ENCODE results near the gene LRP1B. TPM values are rescaled to one million over a fixed set of nuclear protein-coding genes. Genes with fewer than 3 reads are reported as not detected.

The LRP1B gene
- total and polyA plus RNA-seq, 4 donors = 0.01 to 0.84 (median 0.17) TPM

- TF ChIP-seq RAD21 (IDR thresholded peaks at IDR 0.05) (peak; percentile 41 to 64), HNF4G (IDR thresholded peaks at IDR 0.05) (no peak), RXRA (IDR thresholded peaks at IDR 0.05) (no peak), SP1 (IDR thresholded peaks at IDR 0.05) (no peak)
- TF ChIP-seq, protein P1, sequence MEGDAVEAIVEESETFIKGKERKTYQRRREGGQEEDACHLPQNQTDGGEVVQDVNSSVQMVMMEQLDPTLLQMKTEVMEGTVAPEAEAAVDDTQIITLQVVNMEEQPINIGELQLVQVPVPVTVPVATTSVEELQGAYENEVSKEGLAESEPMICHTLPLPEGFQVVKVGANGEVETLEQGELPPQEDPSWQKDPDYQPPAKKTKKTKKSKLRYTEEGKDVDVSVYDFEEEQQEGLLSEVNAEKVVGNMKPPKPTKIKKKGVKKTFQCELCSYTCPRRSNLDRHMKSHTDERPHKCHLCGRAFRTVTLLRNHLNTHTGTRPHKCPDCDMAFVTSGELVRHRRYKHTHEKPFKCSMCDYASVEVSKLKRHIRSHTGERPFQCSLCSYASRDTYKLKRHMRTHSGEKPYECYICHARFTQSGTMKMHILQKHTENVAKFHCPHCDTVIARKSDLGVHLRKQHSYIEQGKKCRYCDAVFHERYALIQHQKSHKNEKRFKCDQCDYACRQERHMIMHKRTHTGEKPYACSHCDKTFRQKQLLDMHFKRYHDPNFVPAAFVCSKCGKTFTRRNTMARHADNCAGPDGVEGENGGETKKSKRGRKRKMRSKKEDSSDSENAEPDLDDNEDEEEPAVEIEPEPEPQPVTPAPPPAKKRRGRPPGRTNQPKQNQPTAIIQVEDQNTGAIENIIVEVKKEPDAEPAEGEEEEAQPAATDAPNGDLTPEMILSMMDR (IDR thresholded peaks at IDR 0.05; ENCODE audit: low read depth, low read length, missing input control) = peak; percentile 18
- TF ChIP-seq, protein P2, sequence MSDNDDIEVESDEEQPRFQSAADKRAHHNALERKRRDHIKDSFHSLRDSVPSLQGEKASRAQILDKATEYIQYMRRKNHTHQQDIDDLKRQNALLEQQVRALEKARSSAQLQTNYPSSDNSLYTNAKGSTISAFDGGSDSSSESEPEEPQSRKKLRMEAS (IDR thresholded peaks at IDR 0.05) = no peak
- no peaks in the 10 kb centered on the region for H3K27me3 ChIP-seq (ENCODE audit: control insufficient read depth in 4 of 4, insufficient read depth in 4 of 4, low read length in 3 of 4)
- H3K9me3 ChIP-seq (ENCODE audit: control insufficient read depth in 4 of 4, low read length in 3 of 4) = no peaks in the 10 kb centered on the region
- WGBS = 65% methylated on average over 3 of the region's 3 CpGs
- DNase-seq (ENCODE audit: low spot score) = no peak
- H3K4me3 ChIP-seq (ENCODE audit: low read depth in 1 of 3, low read length in 3 of 3) = no peak overlapping the region
- H3K27ac ChIP-seq (ENCODE audit: low read depth in 1 of 2, low read length in 2 of 2) = no peak overlapping the region
- H3K4me1 ChIP-seq (ENCODE audit: control insufficient read depth in 4 of 4, insufficient read depth in 4 of 4, low read length in 3 of 4) = no peaks in the 10 kb centered on the region
- H3K36me3 ChIP-seq (ENCODE audit: control insufficient read depth in 4 of 4, insufficient read depth in 3 of 4, low read depth in 1 of 4, low read length in 3 of 4) = no peaks in the 10 kb centered on the region
- no peak overlapping the region for H3K9ac ChIP-seq (ENCODE audit: low read depth in 1 of 2, low read length in 2 of 2)
Observed at GRCh38 chr2:140696449-140696848, 1434.4 kb downstream of the LRP1B start.

- TF ChIP-seq, protein P3, sequence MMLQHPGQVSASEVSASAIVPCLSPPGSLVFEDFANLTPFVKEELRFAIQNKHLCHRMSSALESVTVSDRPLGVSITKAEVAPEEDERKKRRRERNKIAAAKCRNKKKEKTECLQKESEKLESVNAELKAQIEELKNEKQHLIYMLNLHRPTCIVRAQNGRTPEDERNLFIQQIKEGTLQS (IDR thresholded peaks at IDR 0.05) = no peak
- TF ChIP-seq, protein P4, sequence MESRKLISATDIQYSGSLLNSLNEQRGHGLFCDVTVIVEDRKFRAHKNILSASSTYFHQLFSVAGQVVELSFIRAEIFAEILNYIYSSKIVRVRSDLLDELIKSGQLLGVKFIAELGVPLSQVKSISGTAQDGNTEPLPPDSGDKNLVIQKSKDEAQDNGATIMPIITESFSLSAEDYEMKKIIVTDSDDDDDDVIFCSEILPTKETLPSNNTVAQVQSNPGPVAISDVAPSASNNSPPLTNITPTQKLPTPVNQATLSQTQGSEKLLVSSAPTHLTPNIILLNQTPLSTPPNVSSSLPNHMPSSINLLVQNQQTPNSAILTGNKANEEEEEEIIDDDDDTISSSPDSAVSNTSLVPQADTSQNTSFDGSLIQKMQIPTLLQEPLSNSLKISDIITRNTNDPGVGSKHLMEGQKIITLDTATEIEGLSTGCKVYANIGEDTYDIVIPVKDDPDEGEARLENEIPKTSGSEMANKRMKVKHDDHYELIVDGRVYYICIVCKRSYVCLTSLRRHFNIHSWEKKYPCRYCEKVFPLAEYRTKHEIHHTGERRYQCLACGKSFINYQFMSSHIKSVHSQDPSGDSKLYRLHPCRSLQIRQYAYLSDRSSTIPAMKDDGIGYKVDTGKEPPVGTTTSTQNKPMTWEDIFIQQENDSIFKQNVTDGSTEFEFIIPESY (IDR thresholded peaks at IDR 0.05) = no peak
- no peak for TF ChIP-seq YY1 (IDR thresholded peaks at IDR 0.05)
- TF ChIP-seq TAF1 (conservative IDR thresholded peaks at IDR 0.05) = no peak
- TF ChIP-seq RAD21 (IDR thresholded peaks at IDR 0.05) = no peak
- no peak for TF ChIP-seq HNF4G (IDR thresholded peaks at IDR 0.05)
- TF ChIP-seq FOXA2 (IDR thresholded peaks at IDR 0.05) = no peak
- TF ChIP-seq, protein P1 (IDR thresholded peaks at IDR 0.05; ENCODE audit: low read depth, low read length, missing input control) = no peak
- no peak for TF ChIP-seq HNF4A (conservative IDR thresholded peaks at IDR 0.05)
- no peak for TF ChIP-seq EGR1 (IDR thresholded peaks at IDR 0.05; ENCODE audit: low read depth in 2 of 2)
- Histone ChIP-seq H3K27ac (ENCODE audit: low read depth in 1 of 2, low read length in 2 of 2) (no peak overlapping the region), H3K9me3 (ENCODE audit: control insufficient read depth in 4 of 4, low read length in 3 of 4) (no peaks in the 10 kb centered on the region), H3K9ac (ENCODE audit: low read depth in 1 of 2, low read length in 2 of 2) (no peak overlapping the region), H3K27me3 (ENCODE audit: control insufficient read depth in 4 of 4, insufficient read depth in 4 of 4, low read length in 3 of 4) (no peaks in the 10 kb centered on the region), H3K4me1 (ENCODE audit: control insufficient read depth in 4 of 4, insufficient read depth in 4 of 4, low read length in 3 of 4) (no peaks in the 10 kb centered on the region), H3K36me3 (ENCODE audit: control insufficient read depth in 4 of 4, insufficient read depth in 3 of 4, low read depth in 1 of 4, low read length in 3 of 4) (no peaks in the 10 kb centered on the region), H3K4me3 (ENCODE audit: low read depth in 1 of 3, low read length in 3 of 3) (no peak overlapping the region)
- WGBS = 81% methylated on average over 1 of the region's 1 CpG
- DNase-seq (ENCODE audit: low spot score) = no peak
Observed at GRCh38 chr2:140695155-140695554, 1435.7 kb downstream of the LRP1B start.
